Liver (tissue), 3 donors: ENCODE data around the gene LAMB4.

ENCODE experiments used
- CTCF ChIP-seq: fragments of 150-350 bp; IDR thresholded peaks from 2 replicates; pipeline ENCODE4 v1.5.1; 2017; ENCODE audit warnings: improper control_type of control experiment, low read depth, low read length; ENCODE audit not compliant: missing input control
- EGR1 ChIP-seq, 2 donors: IDR thresholded peaks; 2 replicates each; pipeline ENCODE4 v1.6.1; 2016 to 2018; ENCODE audit warnings: antibody characterized with exemption in 2 of 2, low read depth in 2 of 2
- GABPA ChIP-seq, 2 donors: IDR thresholded peaks in 1 of 2; conservative IDR thresholded peaks in 1 of 2; 2 replicates each; pipeline ENCODE4 v1.6.1; 2016; ENCODE audit warnings: antibody characterized with exemption in 2 of 2, mild to moderate bottlenecking in 1 of 2, moderate library complexity in 1 of 2
- HNF4A ChIP-seq, 2 donors: conservative IDR thresholded peaks; 2 replicates each; pipeline ENCODE4 v1.6.1; 2016; ENCODE audit warnings: antibody characterized with exemption in 2 of 2, mild to moderate bottlenecking in 2 of 2
- HNF4G ChIP-seq: IDR thresholded peaks from 2 replicates; pipeline ENCODE4 v1.6.1; 2016; ENCODE audit warnings: antibody characterized with exemption
- JUND ChIP-seq, 2 donors: IDR thresholded peaks; 2 replicates each; pipeline ENCODE4 v1.6.1; 2016; ENCODE audit warnings: antibody characterized with exemption in 2 of 2
- MAX ChIP-seq: IDR thresholded peaks from 2 replicates; pipeline ENCODE4 v1.6.1; 2016; ENCODE audit warnings: antibody characterized with exemption
- RAD21 ChIP-seq, 2 donors: IDR thresholded peaks; 2 replicates each; pipeline ENCODE4 v1.6.1; 2016; ENCODE audit warnings: antibody characterized with exemption in 2 of 2, mild to moderate bottlenecking in 2 of 2
- REST ChIP-seq: IDR thresholded peaks from 2 replicates; pipeline ENCODE4 v1.6.1; 2016; ENCODE audit warnings: antibody characterized with exemption, mild to moderate bottlenecking
- RXRA ChIP-seq, 2 donors: IDR thresholded peaks; 2 replicates each; pipeline ENCODE4 v1.6.1; 2017 to 2018; ENCODE audit warnings: antibody characterized with exemption in 2 of 2, mild to moderate bottlenecking in 1 of 2
- TAF1 ChIP-seq: conservative IDR thresholded peaks from 2 replicates; pipeline ENCODE4 v1.6.1; 2016; ENCODE audit warnings: antibody characterized with exemption, mild to moderate bottlenecking
- YY1 ChIP-seq: IDR thresholded peaks from 2 replicates; pipeline ENCODE4 v1.6.1; 2016; ENCODE audit warnings: antibody characterized with exemption, mild to moderate bottlenecking
- ZBTB33 ChIP-seq: IDR thresholded peaks from 2 replicates; pipeline ENCODE4 v1.6.1; 2016; ENCODE audit warnings: antibody characterized with exemption
- TF ChIP-seq, protein P1 (sequence below): IDR thresholded peaks from 2 replicates; pipeline ENCODE4 v1.6.1; 2016; ENCODE audit warnings: antibody characterized with exemption
- donor health status: healthy.
- donor health status: healthy.

DNA sequence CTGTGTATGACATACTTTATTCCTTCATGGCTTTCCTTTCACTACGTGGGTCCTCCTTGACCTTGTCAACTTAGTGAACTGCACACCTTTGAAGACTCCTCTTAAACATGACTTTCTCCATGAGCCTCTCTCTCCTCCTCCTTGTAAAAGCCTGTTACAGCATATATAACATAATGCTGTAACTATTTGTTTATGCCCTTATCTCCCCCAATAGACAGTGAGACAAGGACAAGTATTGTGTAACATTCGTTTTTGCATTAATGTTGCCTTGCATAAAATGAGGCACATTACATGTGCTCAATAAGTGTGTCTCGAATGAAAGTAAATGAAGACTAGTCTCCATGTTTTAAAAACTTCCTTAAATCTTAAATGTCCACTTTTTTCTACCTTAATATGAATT lies 122.9 kb downstream of the LAMB4 start:
- TF ChIP-seq CTCF: no peak
- TF ChIP-seq GABPA (IDR thresholded peaks at IDR 0.05 in 1 of 2, conservative IDR thresholded peaks at IDR 0.05 in 1 of 2): no peak
- no peak for TF ChIP-seq REST
- no peak for TF ChIP-seq TAF1
- TF ChIP-seq EGR1 (IDR thresholded peaks at IDR 0.05; ENCODE audit: low read depth in 2 of 2): no peak
- no peak for TF ChIP-seq RAD21 (IDR thresholded peaks at IDR 0.05)
- TF ChIP-seq MAX: no peak
- TF ChIP-seq JUND (IDR thresholded peaks at IDR 0.05): no peak
- TF ChIP-seq HNF4A (conservative IDR thresholded peaks at IDR 0.05): no peak
- TF ChIP-seq HNF4G: no peak
- no peak for TF ChIP-seq ZBTB33
- TF ChIP-seq YY1: no peak
- no peak for TF ChIP-seq RXRA (IDR thresholded peaks at IDR 0.05)
- TF ChIP-seq, protein P1, sequence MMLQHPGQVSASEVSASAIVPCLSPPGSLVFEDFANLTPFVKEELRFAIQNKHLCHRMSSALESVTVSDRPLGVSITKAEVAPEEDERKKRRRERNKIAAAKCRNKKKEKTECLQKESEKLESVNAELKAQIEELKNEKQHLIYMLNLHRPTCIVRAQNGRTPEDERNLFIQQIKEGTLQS: no peak
